WTC11 (cell line): ENCODE data around the gene DNAJC3. TPM values are rescaled to one million over a fixed set of nuclear protein-coding genes. Genes with fewer than 3 reads are reported as not detected.
A peak's percentile ranks its signal among the peaks of the same experiment; 100 is the strongest.

ENCODE experiments used
- ATAC-seq: fragments of 200-7000 bp; cut with Tn5 transposase; 2 replicates; pipeline ENCODE4 v1.10.0; 2021; ENCODE audit warnings: mild to moderate bottlenecking, moderate library complexity
- CTCF ChIA-PET: fragments of 300-600 bp; sonication (Branson Sonifier 250); formaldehyde crosslinking; loops from one replicate; lab custom pipeline; 2021; ENCODE audit warnings: antibody characterized with exemption; lab: Charles Lee
- POLR2A ChIA-PET: fragments of 350-600 bp; sonication (Branson Sonifier 250); formaldehyde crosslinking; loops from one replicate; lab custom pipeline; 2021; ENCODE audit warnings: antibody characterized with exemption; lab: Charles Lee
- DNase-seq: peaks from one replicate; pipeline ENCODE4 v3.0.0; 2021; ENCODE audit warnings: low spot score
- H3K27ac Mint-ChIP-seq: 2 replicates; pipeline ENCODE4 v1.8.0; 2021; ENCODE audit warnings: mixed read lengths
- H3K27me3 Mint-ChIP-seq: 2 replicates; pipeline ENCODE4 v1.8.0; 2021; ENCODE audit warnings: low read depth, mild to moderate bottlenecking, moderate library complexity, mixed read lengths
- H3K36me3 Mint-ChIP-seq: 2 replicates; pipeline ENCODE4 v1.8.0; 2021; ENCODE audit warnings: mixed read lengths
- H3K4me1 Mint-ChIP-seq: 2 replicates; pipeline ENCODE4 v1.8.0; 2022; ENCODE audit warnings: mixed read lengths
- H3K4me3 Mint-ChIP-seq: 2 replicates; pipeline ENCODE4 v1.8.0; 2021; ENCODE audit warnings: mild to moderate bottlenecking, moderate library complexity, mixed read lengths
- H3K9me3 Mint-ChIP-seq: 2 replicates; pipeline ENCODE4 v1.8.0; 2021; ENCODE audit warnings: mixed read lengths
- HMGA2 ChIP-seq: fragments of 250-450 bp; sonication (Bioruptor Pico); IDR thresholded peaks from 2 replicates; pipeline ENCODE4 v1.4.0; 2021; ENCODE audit warnings: mild to moderate bottlenecking, moderate library complexity
- KAT7 ChIP-seq: sonication (generic); formaldehyde crosslinking; IDR thresholded peaks from 2 replicates; pipeline ENCODE4 v1.8.1; 2023; ENCODE audit warnings: missing genetic modification reagents, mild to moderate bottlenecking, borderline replicate concordance
- NFATC4 ChIP-seq: fragments of 250-450 bp; sonication (Bioruptor Pico); IDR thresholded peaks from 2 replicates; pipeline ENCODE4 v1.9.0; 2021; ENCODE audit warnings: mild to moderate bottlenecking
- RORB ChIP-seq: fragments of 250-450 bp; sonication (Bioruptor Pico); IDR thresholded peaks from 2 replicates; pipeline ENCODE4 v1.9.0; 2021; ENCODE audit warnings: mild to moderate bottlenecking
- SMAD3 ChIP-seq: sonication (generic); formaldehyde crosslinking; IDR thresholded peaks from 2 replicates; pipeline ENCODE4 v1.8.0; 2022; ENCODE audit warnings: missing genetic modification reagents, mild to moderate bottlenecking, borderline replicate concordance
- TCF7 ChIP-seq: sonication (generic); formaldehyde crosslinking; IDR thresholded peaks from 2 replicates; pipeline ENCODE4 v1.8.0; 2022; ENCODE audit warnings: mild to moderate bottlenecking, low read depth, missing genetic modification reagents, moderate library complexity
- TP53 ChIP-seq: sonication (generic); formaldehyde crosslinking; IDR thresholded peaks from 2 replicates; pipeline ENCODE4 v1.8.1; 2023; ENCODE audit warnings: mild to moderate bottlenecking, missing genetic modification reagents
- ZNF219 ChIP-seq: sonication (generic); formaldehyde crosslinking; IDR thresholded peaks from 2 replicates; pipeline ENCODE4 v1.8.0; 2023; ENCODE audit warnings: missing genetic modification reagents, mild to moderate bottlenecking, borderline replicate concordance
- ZNF396 ChIP-seq: fragments of 250-450 bp; sonication (Bioruptor Pico); IDR thresholded peaks from 2 replicates; pipeline ENCODE4 v1.8.0; 2021; ENCODE audit warnings: mild to moderate bottlenecking, moderate library complexity, borderline replicate concordance
- ZNF423 ChIP-seq: fragments of 250-450 bp; sonication (Bioruptor Pico); IDR thresholded peaks from 2 replicates; pipeline ENCODE4 v2.1.2; 2022; ENCODE audit warnings: mild to moderate bottlenecking, moderate library complexity
- ZNF671 ChIP-seq: fragments of 250-450 bp; sonication (Bioruptor Pico); IDR thresholded peaks from 2 replicates; pipeline ENCODE4 v1.8.0; 2021; ENCODE audit warnings: mild to moderate bottlenecking
- total RNA-seq: library from RNA; stranded (reverse); gene quantifications from 3 replicates; pipeline ENCODE4 v1.2.3, GENCODE V29; 2021
- TF ChIP-seq, protein P1 (sequence below): fragments of 250-450 bp; sonication (Bioruptor Pico); IDR thresholded peaks from 2 replicates; pipeline ENCODE4 v2.1.2; 2022; ENCODE audit warnings: mild to moderate bottlenecking, moderate library complexity
- TF ChIP-seq, protein P2 (sequence below): fragments of 250-450 bp; sonication (Bioruptor Pico); IDR thresholded peaks from 2 replicates; pipeline ENCODE4 v1.8.0; 2021; ENCODE audit warnings: mild to moderate bottlenecking
- TF ChIP-seq, protein P3 (sequence below): sonication (generic); formaldehyde crosslinking; IDR thresholded peaks from 2 replicates; pipeline ENCODE4 v1.8.0; 2022; ENCODE audit warnings: mild to moderate bottlenecking, missing genetic modification reagents
- TF ChIP-seq, protein P4 (sequence below): sonication (generic); formaldehyde crosslinking; IDR thresholded peaks from 2 replicates; pipeline ENCODE4 v1.8.1; 2023; ENCODE audit warnings: mild to moderate bottlenecking, moderate library complexity, missing genetic modification reagents
- TF ChIP-seq, protein P5 (sequence below): sonication (generic); formaldehyde crosslinking; IDR thresholded peaks from 2 replicates; pipeline ENCODE4 v1.8.1; 2023; ENCODE audit warnings: mild to moderate bottlenecking, missing genetic modification reagents, moderate library complexity
- TF ChIP-seq, protein P6 (sequence below): sonication (generic); formaldehyde crosslinking; IDR thresholded peaks from 2 replicates; pipeline ENCODE4 v1.8.1; 2022; ENCODE audit warnings: missing genetic modification reagents, borderline replicate concordance
- TF ChIP-seq, protein P7 (sequence below): fragments of 250-450 bp; sonication (Bioruptor Pico); IDR thresholded peaks from 2 replicates; pipeline ENCODE4 v1.9.0; 2021; ENCODE audit warnings: moderate library complexity, mild to moderate bottlenecking, inconsistent platforms, borderline replicate concordance

Gene DNAJC3
- total RNA-seq, 1 experiment from 2014 or later: 20.0 TPM

DNA sequence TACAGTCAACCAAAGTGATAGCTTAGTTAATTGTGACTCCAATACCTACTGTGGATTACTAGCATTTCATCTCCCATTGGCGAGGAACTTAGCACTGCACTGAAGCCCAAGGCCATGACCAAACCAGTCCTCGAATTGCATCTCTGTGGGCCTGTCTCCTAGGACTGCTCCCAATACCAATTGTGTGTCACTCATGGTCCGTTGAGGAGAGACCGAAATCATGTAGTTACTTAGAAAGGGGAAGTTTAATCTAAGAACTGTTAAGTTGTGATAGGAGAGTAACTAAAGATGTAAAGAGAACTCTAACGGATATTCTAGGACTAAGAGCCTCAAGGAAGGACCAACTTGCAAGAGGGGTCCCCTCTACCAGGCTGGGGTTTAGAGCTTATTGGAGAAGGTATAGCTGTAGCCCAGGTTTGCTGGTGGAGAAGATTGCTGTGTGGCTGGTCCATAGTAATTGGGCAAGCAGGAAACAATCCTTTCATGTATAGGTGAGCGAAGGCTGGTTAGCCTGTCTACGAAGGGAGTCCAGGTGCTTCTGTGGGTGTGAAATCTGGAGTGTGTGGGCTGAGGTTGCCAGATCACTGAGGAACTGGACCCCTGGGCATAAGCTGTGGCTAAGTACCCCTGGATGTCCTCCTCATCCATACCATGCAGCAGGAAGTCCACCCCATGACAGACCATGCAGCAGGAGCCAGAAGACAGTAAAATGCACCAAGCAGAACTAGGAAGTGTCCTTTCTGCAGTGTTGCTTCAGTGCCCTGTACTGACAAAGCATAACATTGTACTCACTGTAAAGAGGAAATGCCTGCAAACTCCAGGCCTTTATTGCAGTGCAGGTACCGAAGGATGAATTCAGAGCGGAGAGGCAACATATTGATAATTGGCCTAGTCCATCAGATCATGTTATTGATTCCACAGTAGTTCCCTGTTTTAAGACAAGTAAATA lies 30.8 kb downstream of the DNAJC3 start:
- ATAC-seq: no peak
- peaks cover 18% of the 10 kb centered on the region for H3K36me3 Mint-ChIP-seq
- no peak overlapping the region for H3K4me3 Mint-ChIP-seq
- TF ChIP-seq ZNF423 (no peak), ZNF396 (CRISPR knock-in tag) (no peak), TP53 (CRISPR knock-in tag) (no peak), TCF7 (CRISPR knock-in tag) (no peak)
- TF ChIP-seq, protein P1, sequence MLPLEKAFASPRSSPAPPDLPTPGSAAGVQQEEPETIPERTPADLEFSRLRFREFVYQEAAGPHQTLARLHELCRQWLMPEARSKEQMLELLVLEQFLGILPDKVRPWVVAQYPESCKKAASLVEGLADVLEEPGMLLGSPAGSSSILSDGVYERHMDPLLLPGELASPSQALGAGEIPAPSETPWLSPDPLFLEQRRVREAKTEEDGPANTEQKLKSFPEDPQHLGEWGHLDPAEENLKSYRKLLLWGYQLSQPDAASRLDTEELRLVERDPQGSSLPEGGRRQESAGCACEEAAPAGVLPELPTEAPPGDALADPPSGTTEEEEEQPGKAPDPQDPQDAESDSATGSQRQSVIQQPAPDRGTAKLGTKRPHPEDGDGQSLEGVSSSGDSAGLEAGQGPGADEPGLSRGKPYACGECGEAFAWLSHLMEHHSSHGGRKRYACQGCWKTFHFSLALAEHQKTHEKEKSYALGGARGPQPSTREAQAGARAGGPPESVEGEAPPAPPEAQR (CRISPR knock-in tag): no peak
- TF ChIP-seq, protein P2, sequence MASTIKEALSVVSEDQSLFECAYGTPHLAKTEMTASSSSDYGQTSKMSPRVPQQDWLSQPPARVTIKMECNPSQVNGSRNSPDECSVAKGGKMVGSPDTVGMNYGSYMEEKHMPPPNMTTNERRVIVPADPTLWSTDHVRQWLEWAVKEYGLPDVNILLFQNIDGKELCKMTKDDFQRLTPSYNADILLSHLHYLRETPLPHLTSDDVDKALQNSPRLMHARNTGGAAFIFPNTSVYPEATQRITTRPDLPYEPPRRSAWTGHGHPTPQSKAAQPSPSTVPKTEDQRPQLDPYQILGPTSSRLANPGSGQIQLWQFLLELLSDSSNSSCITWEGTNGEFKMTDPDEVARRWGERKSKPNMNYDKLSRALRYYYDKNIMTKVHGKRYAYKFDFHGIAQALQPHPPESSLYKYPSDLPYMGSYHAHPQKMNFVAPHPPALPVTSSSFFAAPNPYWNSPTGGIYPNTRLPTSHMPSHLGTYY (CRISPR knock-in tag): no peak
- TF ChIP-seq, all 79 proteins: peak for 0
- Mint-ChIP-seq H3K27me3 (no peaks in the 10 kb centered on the region), H3K4me1 (no peaks in the 10 kb centered on the region), H3K9me3 (no peaks in the 10 kb centered on the region), H3K27ac (no peak overlapping the region)
- ChIA-PET CTCF (interaction anchor here (0.5 kb wide), 1 partner anchor 66 kb away, joined by 7 read pairs; no protein-coding TSS in a partner anchor), POLR2A (interaction anchor here (0.5 kb wide), 1 partner anchor 318 kb away, joined by 4 read pairs; no protein-coding TSS in a partner anchor)
- no peak for DNase-seq

DNA sequence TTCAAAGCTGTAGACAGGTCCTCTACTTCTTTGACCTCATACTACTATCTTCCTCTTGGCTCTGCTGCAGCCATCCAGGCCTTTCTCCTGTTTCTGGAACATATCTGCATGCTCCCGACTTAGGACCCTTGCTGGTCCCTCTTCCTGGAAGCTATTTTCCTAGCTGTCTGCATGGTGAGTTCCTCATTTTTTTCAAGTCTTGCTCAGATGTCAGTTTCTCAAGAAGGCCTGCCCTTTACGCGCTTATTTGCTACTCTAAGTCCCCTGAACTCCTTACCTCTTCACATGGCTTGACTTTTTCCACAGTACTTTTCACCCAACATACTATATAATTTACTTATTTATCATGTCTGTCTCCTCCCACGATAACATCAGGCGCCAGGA lies 31.4 kb downstream of the DNAJC3 start:
- H3K27ac Mint-ChIP-seq: no peak overlapping the region
- no peak for ATAC-seq
- TF ChIP-seq, protein P3, sequence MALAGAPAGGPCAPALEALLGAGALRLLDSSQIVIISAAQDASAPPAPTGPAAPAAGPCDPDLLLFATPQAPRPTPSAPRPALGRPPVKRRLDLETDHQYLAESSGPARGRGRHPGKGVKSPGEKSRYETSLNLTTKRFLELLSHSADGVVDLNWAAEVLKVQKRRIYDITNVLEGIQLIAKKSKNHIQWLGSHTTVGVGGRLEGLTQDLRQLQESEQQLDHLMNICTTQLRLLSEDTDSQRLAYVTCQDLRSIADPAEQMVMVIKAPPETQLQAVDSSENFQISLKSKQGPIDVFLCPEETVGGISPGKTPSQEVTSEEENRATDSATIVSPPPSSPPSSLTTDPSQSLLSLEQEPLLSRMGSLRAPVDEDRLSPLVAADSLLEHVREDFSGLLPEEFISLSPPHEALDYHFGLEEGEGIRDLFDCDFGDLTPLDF (CRISPR knock-in tag): no peak
- TF ChIP-seq SMAD3 (CRISPR knock-in tag) (no peak), ZNF671 (no peak), RORB (CRISPR knock-in tag) (no peak), ZNF219 (no peak), ZNF423 (no peak)
- TF ChIP-seq, protein P4, sequence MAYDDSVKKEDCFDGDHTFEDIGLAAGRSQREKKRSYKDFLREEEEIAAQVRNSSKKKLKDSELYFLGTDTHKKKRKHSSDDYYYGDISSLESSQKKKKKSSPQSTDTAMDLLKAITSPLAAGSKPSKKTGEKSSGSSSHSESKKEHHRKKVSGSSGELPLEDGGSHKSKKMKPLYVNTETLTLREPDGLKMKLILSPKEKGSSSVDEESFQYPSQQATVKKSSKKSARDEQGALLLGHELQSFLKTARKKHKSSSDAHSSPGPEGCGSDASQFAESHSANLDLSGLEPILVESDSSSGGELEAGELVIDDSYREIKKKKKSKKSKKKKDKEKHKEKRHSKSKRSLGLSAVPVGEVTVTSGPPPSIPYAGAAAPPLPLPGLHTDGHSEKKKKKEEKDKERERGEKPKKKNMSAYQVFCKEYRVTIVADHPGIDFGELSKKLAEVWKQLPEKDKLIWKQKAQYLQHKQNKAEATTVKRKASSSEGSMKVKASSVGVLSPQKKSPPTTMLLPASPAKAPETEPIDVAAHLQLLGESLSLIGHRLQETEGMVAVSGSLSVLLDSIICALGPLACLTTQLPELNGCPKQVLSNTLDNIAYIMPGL (CRISPR knock-in tag): no peak
- ChIA-PET POLR2A (interaction anchor here (0.5 kb wide), 1 partner anchor 318 kb away, joined by 4 read pairs; no protein-coding TSS in a partner anchor), CTCF (no interaction called here)
- H3K4me3 Mint-ChIP-seq: no peak overlapping the region
- H3K9me3 Mint-ChIP-seq: no peaks in the 10 kb centered on the region
- no peaks in the 10 kb centered on the region for H3K4me1 Mint-ChIP-seq
- no peaks in the 10 kb centered on the region for H3K27me3 Mint-ChIP-seq
- peaks cover 23% of the 10 kb centered on the region for H3K36me3 Mint-ChIP-seq
- DNase-seq: no peak

DNA sequence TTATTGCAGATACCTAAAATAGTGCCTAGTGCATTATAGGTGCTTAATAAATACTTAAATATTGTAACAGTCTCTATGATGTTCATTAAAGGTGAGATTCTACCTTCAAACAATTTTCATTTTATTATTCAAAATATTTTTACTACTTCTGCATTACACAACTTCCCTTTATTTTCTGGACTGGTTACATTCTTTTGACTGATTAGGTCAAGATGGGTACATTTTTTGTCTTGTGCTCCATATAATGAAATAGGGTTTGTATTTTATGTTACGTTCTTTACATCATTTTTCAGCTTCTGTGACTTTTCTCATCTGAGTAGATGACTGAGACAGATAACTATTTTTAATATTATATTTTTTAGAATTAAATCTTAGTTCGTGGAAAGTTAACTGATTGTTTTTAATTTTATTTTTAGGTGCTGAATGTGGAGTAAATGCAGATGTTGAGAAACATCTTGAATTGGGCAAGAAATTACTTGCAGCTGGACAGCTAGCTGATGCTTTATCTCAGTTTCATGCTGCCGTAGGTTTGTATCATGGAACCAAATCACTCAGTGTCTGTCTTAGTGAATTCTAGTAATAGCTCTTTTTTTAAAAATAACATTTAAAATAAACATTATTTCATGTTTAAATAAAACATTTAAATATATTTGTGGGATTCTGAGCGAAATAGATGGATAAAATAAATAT lies 32.0 kb downstream of the DNAJC3 start:
- Mint-ChIP-seq H3K4me3 (no peak overlapping the region), H3K36me3 (peaks cover 23% of the 10 kb centered on the region), H3K27ac (no peak overlapping the region), H3K4me1 (no peaks in the 10 kb centered on the region), H3K27me3 (no peaks in the 10 kb centered on the region), H3K9me3 (no peaks in the 10 kb centered on the region)
- ChIA-PET POLR2A (interaction anchor here (0.6 kb wide), 1 partner anchor 1602 kb away, joined by 3 read pairs; no protein-coding TSS in a partner anchor), CTCF (no interaction called here)
- ATAC-seq (no peak), DNase-seq (no peak)
- TF ChIP-seq HMGA2 (0 out of 2 replicates have a peak, but pooled peaks have one; percentile 28), NFATC4 (CRISPR knock-in tag) (no peak), KAT7 (CRISPR knock-in tag) (no peak)
- TF ChIP-seq, protein P5, sequence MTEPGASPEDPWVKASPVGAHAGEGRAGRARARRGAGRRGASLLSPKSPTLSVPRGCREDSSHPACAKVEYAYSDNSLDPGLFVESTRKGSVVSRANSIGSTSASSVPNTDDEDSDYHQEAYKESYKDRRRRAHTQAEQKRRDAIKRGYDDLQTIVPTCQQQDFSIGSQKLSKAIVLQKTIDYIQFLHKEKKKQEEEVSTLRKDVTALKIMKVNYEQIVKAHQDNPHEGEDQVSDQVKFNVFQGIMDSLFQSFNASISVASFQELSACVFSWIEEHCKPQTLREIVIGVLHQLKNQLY (CRISPR knock-in tag): no peak
- TF ChIP-seq, protein P6, sequence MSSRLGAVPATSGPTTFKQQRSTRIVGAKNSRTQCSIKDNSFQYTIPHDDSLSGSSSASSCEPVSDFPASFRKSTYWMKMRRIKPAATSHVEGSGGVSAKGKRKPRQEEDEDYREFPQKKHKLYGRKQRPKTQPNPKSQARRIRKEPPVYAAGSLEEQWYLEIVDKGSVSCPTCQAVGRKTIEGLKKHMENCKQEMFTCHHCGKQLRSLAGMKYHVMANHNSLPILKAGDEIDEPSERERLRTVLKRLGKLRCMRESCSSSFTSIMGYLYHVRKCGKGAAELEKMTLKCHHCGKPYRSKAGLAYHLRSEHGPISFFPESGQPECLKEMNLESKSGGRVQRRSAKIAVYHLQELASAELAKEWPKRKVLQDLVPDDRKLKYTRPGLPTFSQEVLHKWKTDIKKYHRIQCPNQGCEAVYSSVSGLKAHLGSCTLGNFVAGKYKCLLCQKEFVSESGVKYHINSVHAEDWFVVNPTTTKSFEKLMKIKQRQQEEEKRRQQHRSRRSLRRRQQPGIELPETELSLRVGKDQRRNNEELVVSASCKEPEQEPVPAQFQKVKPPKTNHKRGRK: no peak
- TF ChIP-seq, protein P7, sequence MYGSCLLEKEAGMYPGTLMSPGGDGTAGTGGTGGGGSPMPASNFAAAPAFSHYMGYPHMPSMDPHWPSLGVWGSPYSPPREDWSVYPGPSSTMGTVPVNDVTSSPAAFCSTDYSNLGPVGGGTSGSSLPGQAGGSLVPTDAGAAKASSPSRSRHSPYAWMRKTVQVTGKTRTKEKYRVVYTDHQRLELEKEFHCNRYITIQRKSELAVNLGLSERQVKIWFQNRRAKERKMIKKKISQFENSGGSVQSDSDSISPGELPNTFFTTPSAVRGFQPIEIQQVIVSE (CRISPR knock-in tag): no peak
